Measurements from ENCODE around the gene SRGAP3.

SRGAP3 gene

GRCh38 chr3:9193633-9194195 is 55.7 kb downstream of the SRGAP3 start:
- TF ChIP-seq CTCF (conservative IDR thresholded peaks at IDR 0.05), result no peak
- H3K27ac ChIP-seq, result peak overlapping the region; percentile 81

- peak overlapping the region; percentile 81 for H3K27ac ChIP-seq
- no peak for TF ChIP-seq CTCF (conservative IDR thresholded peaks at IDR 0.05)
Observed at GRCh38 chr3:9193211-9193610, 56.2 kb downstream of the SRGAP3 start.

- TF ChIP-seq CTCF (conservative IDR thresholded peaks at IDR 0.05), result no peak
- peak overlapping the region; percentile 81; the same call in 1 of the 2 replicates for H3K27ac ChIP-seq
Observed at GRCh38 chr3:9192248-9193025, 57.0 kb downstream of the SRGAP3 start.

GRCh38 chr3:9190276-9190675 is 59.2 kb downstream of the SRGAP3 start:
- no peak overlapping the region for H3K27ac ChIP-seq
- no peak for TF ChIP-seq CTCF (conservative IDR thresholded peaks at IDR 0.05)

GRCh38 chr3:9188583-9188982 is 60.9 kb downstream of the SRGAP3 start:
- H3K27ac ChIP-seq, result no peak overlapping the region
- no peak for TF ChIP-seq CTCF (conservative IDR thresholded peaks at IDR 0.05)

GRCh38 chr3:9185701-9186100 is 63.7 kb downstream of the SRGAP3 start:
- H3K27ac ChIP-seq, result no peak overlapping the region
- TF ChIP-seq CTCF (conservative IDR thresholded peaks at IDR 0.05), result no peak

GRCh38 chr3:9185046-9185445 is 64.4 kb downstream of the SRGAP3 start:
- TF ChIP-seq CTCF (conservative IDR thresholded peaks at IDR 0.05), result no peak
- no peak overlapping the region for H3K27ac ChIP-seq

Data from VCaP (cell line).